HepG2 (cell line): ENCODE results near the gene PLSCR4. TPM values are rescaled to one million over a fixed set of nuclear protein-coding genes. Genes with fewer than 3 reads are reported as not detected.

Source experiments
- CBX2 ChIP-seq, 2 experiments: fragments of 200-600 bp in 1 of 2; sonication (generic); formaldehyde crosslinking in 1 of 2; IDR thresholded peaks; 2 replicates each; pipeline versions ENCODE4 v1.7.0 to v1.8.1; 2018 to 2022; ENCODE audit warnings: low read depth in 2 of 2, low read length in 1 of 2, mild to moderate bottlenecking in 1 of 2, missing genetic modification reagents in 1 of 2
- FOXK2 ChIP-seq: fragments of 450-650 bp; IDR thresholded peaks from 2 replicates; pipeline ENCODE4 v1.6.1; 2016
- KLF9 ChIP-seq: IDR thresholded peaks from 2 replicates; pipeline ENCODE4 v1.6.1; 2016; ENCODE audit warnings: low read depth
- MAFG ChIP-seq: sonication (generic); formaldehyde crosslinking; IDR thresholded peaks from 2 replicates; pipeline ENCODE4 v1.5.1; 2020; ENCODE audit warnings: mild to moderate bottlenecking, missing genetic modification reagents
- MYC ChIP-seq: sonication (generic); formaldehyde crosslinking; IDR thresholded peaks from 2 replicates; pipeline ENCODE4 v1.9.0; 2021; ENCODE audit warnings: missing genetic modification reagents, borderline replicate concordance
- MYPOP ChIP-seq: sonication (generic); formaldehyde crosslinking; IDR thresholded peaks from 2 replicates; pipeline ENCODE4 v1.8.1; 2023; ENCODE audit warnings: mild to moderate bottlenecking, moderate library complexity, missing genetic modification reagents
- NPAS2 ChIP-seq: sonication (generic); formaldehyde crosslinking; IDR thresholded peaks from 2 replicates; pipeline ENCODE4 v1.8.0; 2022; ENCODE audit warnings: mild to moderate bottlenecking, missing genetic modification reagents, borderline replicate concordance
- PCBP2 ChIP-seq: fragments of 200-400 bp; formaldehyde crosslinking; optimal IDR thresholded peaks from 2 replicates; pipeline ENCODE3; 2018; ENCODE audit warnings: low read length, low read depth; ENCODE audit not compliant: poor library complexity, severe bottlenecking
- RERE ChIP-seq: IDR thresholded peaks from 2 replicates; pipeline ENCODE4 v1.6.1; 2016; ENCODE audit warnings: low read depth, missing genetic modification reagents, missing compliant biosample characterization
- TFDP1 ChIP-seq: IDR thresholded peaks from 2 replicates; pipeline ENCODE4 v1.6.1; 2016; ENCODE audit warnings: missing compliant biosample characterization, missing genetic modification reagents, borderline replicate concordance
- ZFP41 ChIP-seq: sonication (generic); formaldehyde crosslinking; IDR thresholded peaks from 2 replicates; pipeline ENCODE4 v1.4.0; 2020; ENCODE audit warnings: mild to moderate bottlenecking, missing genetic modification reagents, borderline replicate concordance
- ZMYM4 ChIP-seq: sonication (generic); formaldehyde crosslinking; IDR thresholded peaks from 2 replicates; pipeline ENCODE4 v1.8.1; 2023; ENCODE audit warnings: mild to moderate bottlenecking, missing genetic modification reagents
- ZNF24 ChIP-seq: fragments of 450-650 bp; IDR thresholded peaks from 2 replicates; pipeline ENCODE4 v1.6.1; 2017; ENCODE audit warnings: antibody characterized with exemption, mild to moderate bottlenecking
- ZNF547 ChIP-seq: sonication (generic); formaldehyde crosslinking; IDR thresholded peaks from 2 replicates; pipeline ENCODE4 v1.5.1; 2020; ENCODE audit warnings: mild to moderate bottlenecking, missing genetic modification reagents
- ZNF766 ChIP-seq: sonication (generic); formaldehyde crosslinking; IDR thresholded peaks from 2 replicates; pipeline ENCODE4 v1.5.0; 2020; ENCODE audit warnings: missing genetic modification reagents, borderline replicate concordance
- polyA plus RNA-seq, 8 experiments: library from polyadenylated mRNA; depleted of rRNA in 3 of 8; stranded (reverse) in 7 of 8; unstranded in 1 of 8; fragments of >200 nt; fragmentation: Illumina TruSeq in 4 of 8; extraction: Trizol in 4 of 8; gene quantifications; 2 replicates each; pipeline versions ENCODE4 v1.2.1 to v1.2.3, GENCODE V29; 2011 to 2016; ENCODE audit warnings: low read depth in 4 of 8, missing spikeins in 1 of 8, mixed read lengths in 1 of 8; ENCODE audit not compliant: insufficient read depth in 1 of 8
- total RNA-seq, 5 experiments: library from RNA; depleted of rRNA; stranded (reverse); fragments of >200 nt; fragmentation: Illumina TruSeq; extraction: Trizol; gene quantifications; 2 replicates each; pipeline ENCODE4 v1.2.3, GENCODE V29; 2016; ENCODE audit warnings: low read depth in 1 of 5
- TF ChIP-seq, protein P1 (sequence below): sonication (generic); formaldehyde crosslinking; IDR thresholded peaks from 2 replicates; pipeline ENCODE4 v1.4.0; 2020; ENCODE audit warnings: mild to moderate bottlenecking, low read depth, missing genetic modification reagents
- TF ChIP-seq, protein P2 (sequence below), 2 experiments: sonication (generic) in 1 of 2; formaldehyde crosslinking in 1 of 2; IDR thresholded peaks; 2 replicates each; pipeline versions ENCODE4 v1.4.0 to v1.6.1; 2018 to 2020; ENCODE audit warnings: missing genetic modification reagents in 2 of 2, borderline replicate concordance in 1 of 2, low read depth in 1 of 2, mild to moderate bottlenecking in 1 of 2, missing biosample characterization in 1 of 2

The PLSCR4 gene
- total and polyA plus RNA-seq, 2 of the 13 experiments (the other 11 are each of a cell fraction or from before 2014, with no cell fraction given): 1.5 to 59.0 TPM

DNA sequence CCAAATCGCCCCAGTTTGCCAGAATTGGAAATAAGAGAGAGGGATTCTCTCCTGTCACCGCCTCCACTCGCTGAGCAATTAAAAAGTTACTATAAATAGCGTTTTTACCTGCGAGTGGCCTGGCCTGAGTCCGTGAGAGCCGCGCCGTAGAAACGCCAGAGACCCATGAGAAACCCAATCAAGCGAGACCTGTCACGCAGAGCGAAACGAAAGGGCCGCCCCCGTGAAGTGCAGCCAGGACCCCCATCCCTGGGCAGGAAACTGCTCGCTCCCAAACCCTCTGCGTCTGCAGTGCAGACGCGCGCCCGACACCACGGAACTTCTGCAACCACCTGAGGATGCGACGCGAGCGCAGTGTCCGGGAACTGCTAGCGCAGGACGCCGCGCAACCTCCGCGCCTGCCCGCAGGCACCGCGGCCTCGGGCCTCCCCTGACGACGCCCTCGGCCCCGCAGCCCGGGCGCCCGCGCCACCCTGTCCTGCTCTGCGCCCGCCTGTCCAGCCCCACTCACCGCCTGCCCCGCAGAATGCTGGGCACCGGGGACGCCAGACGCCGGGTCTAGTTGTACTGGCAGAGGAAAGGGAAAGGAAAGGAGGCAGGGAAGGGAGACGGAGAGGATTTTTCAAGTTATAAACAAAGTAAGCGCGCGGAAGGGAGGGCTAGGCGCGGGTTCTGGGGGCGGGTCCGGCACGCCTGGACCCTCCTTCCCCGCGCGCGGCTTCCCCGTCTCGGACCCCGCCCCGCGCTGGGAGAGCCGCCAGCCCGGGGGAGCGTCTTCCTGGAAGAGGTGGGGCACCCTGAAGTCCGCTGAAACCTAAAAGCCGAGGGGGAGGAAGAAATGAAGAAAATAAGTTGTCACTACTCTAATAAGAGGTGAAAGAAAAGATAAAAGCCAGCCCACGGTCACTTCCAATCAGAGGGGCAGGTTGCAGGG is at the start of gene PLSCR4 (continued):
- TF ChIP-seq ZNF547 (peak; percentile 84), ZMYM4 (CRISPR knock-in tag) (peak; percentile 57; the same call in 1 of the 2 replicates), PCBP2 (no peak), MAFG (CRISPR knock-in tag) (no peak), TFDP1 (CRISPR knock-in tag) (no peak; the same call in 1 of the 2 replicates), RERE (CRISPR knock-in tag) (no peak), FOXK2 (no peak), CBX2 (IDR thresholded peaks at IDR 0.05; ENCODE audit: low read depth, low read length) (no peak), CBX2 (CRISPR knock-in tag; IDR thresholded peaks at IDR 0.05; ENCODE audit: low read depth) (no peak), ZNF766 (CRISPR knock-in tag) (no peak), KLF9 (CRISPR knock-in tag) (no peak), NPAS2 (CRISPR knock-in tag) (no peak), ZFP41 (CRISPR knock-in tag) (no peak), ZNF24 (no peak), MYC (CRISPR knock-in tag) (no peak), MYPOP (peak; percentile 96)
- TF ChIP-seq, protein P1, sequence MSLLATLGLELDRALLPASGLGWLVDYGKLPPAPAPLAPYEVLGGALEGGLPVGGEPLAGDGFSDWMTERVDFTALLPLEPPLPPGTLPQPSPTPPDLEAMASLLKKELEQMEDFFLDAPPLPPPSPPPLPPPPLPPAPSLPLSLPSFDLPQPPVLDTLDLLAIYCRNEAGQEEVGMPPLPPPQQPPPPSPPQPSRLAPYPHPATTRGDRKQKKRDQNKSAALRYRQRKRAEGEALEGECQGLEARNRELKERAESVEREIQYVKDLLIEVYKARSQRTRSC (CRISPR knock-in tag): no peak
- TF ChIP-seq, protein P2, sequence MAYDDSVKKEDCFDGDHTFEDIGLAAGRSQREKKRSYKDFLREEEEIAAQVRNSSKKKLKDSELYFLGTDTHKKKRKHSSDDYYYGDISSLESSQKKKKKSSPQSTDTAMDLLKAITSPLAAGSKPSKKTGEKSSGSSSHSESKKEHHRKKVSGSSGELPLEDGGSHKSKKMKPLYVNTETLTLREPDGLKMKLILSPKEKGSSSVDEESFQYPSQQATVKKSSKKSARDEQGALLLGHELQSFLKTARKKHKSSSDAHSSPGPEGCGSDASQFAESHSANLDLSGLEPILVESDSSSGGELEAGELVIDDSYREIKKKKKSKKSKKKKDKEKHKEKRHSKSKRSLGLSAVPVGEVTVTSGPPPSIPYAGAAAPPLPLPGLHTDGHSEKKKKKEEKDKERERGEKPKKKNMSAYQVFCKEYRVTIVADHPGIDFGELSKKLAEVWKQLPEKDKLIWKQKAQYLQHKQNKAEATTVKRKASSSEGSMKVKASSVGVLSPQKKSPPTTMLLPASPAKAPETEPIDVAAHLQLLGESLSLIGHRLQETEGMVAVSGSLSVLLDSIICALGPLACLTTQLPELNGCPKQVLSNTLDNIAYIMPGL (CRISPR knock-in tag; IDR thresholded peaks at IDR 0.05; ENCODE audit: borderline replicate concordance in 1 of 2, low read depth in 1 of 2): peak in 1 of 2 experiments; percentile 61; a peak in 1 of 4 replicates
